Astrocyte of the spinal cord (primary cell): ENCODE results near the gene CAPN7.
"Not testable (repeated sequence)": the region's sequence is repeated elsewhere in the genome, so short reads cannot be mapped to it uniquely, and the experiment has no call there.

Source experiments
- DNase-seq: peaks from one replicate; pipeline ENCODE4 v3.0.0; 2011; ENCODE audit warnings: low read depth, low spot score
- H3K4me3 ChIP-seq: 2 replicates; pipeline ENCODE4 v1.5.1; 2011; ENCODE audit warnings: low read depth, mild to moderate bottlenecking, low read length, moderate library complexity
- CTCF ChIP-seq: IDR thresholded peaks from 2 replicates; pipeline ENCODE4 v1.5.1; 2012; ENCODE audit warnings: low read depth, mild to moderate bottlenecking, low read length, inconsistent platforms
- in situ Hi-C: cut with HindIII; loops from 2 replicates; pipeline ENCODE4 v1.10.0; 2017; ENCODE audit warnings: low sequenced_read_pairs

CAPN7 gene

GRCh38 chr3:15181511-15181910, 24.5 kb upstream of the CAPN7 start:
- no peak overlapping the region for H3K4me3 ChIP-seq
- DNase-seq: no peak
- no peak for TF ChIP-seq CTCF
- in situ Hi-C loops: no loop called here

- in situ Hi-C loops: no loop called here
- no peak for TF ChIP-seq CTCF
- no peak for DNase-seq
- no peak overlapping the region for H3K4me3 ChIP-seq
These were observed 24.1 kb upstream of the CAPN7 start for GRCh38 chr3:15181963-15182362.

- in situ Hi-C loops: no loop called here
- no peak for TF ChIP-seq CTCF
- no peak for DNase-seq
- H3K4me3 ChIP-seq: no peak overlapping the region
These were observed 23.0 kb upstream of the CAPN7 start for GRCh38 chr3:15183011-15183410.

GRCh38 chr3:15185404-15185803, 20.6 kb upstream of the CAPN7 start:
- in situ Hi-C loops: no loop called here
- TF ChIP-seq CTCF: no peak
- no peak for DNase-seq
- H3K4me3 ChIP-seq: no peak overlapping the region

- no peak for TF ChIP-seq CTCF
- no peak for DNase-seq
- no peak overlapping the region for H3K4me3 ChIP-seq
- in situ Hi-C loops: no loop called here
These were observed 20.0 kb upstream of the CAPN7 start for GRCh38 chr3:15186101-15186476.

GRCh38 chr3:15186477-15187164, 19.4 kb upstream of the CAPN7 start:
- H3K4me3 ChIP-seq, DNase-seq, in situ Hi-C loops: not testable (repeated sequence)

GRCh38 chr3:15197340-15198029, 8.6 kb upstream of the CAPN7 start:
- no peak for TF ChIP-seq CTCF
- in situ Hi-C loops: no loop called here
- no peak overlapping the region for H3K4me3 ChIP-seq
- DNase-seq: no peak
